Kasumi-1 (cell line): Measurements from ENCODE around the gene COL2A1.

Experiments used
- DNase-seq, 2 experiments: peaks; one replicate each; lab custom pipeline; 2025; lab: John Stamatoyannopoulos, UW

The COL2A1 gene

GRCh38 chr12:47944685-47945340, 59.5 kb downstream of the COL2A1 start:
- DNase-seq: no peak

- DNase-seq: no peak
Measured at GRCh38 chr12:47943623-47944340, 60.5 kb downstream of the COL2A1 start.

GRCh38 chr12:47942614-47943225, 61.6 kb downstream of the COL2A1 start:
- DNase-seq: no peak

GRCh38 chr12:47941871-47942613, 62.2 kb downstream of the COL2A1 start:
- no peak for DNase-seq

- no peak for DNase-seq
Measured at GRCh38 chr12:47941475-47941780, 62.8 kb downstream of the COL2A1 start.

- DNase-seq: no peak
Measured at GRCh38 chr12:47940773-47941474, 63.4 kb downstream of the COL2A1 start.

GRCh38 chr12:47939009-47939601, 65.2 kb downstream of the COL2A1 start:
- DNase-seq: no peak

GRCh38 chr12:47938594-47938993, 65.7 kb downstream of the COL2A1 start:
- DNase-seq: no peak

GRCh38 chr12:47938093-47938492, 66.2 kb downstream of the COL2A1 start:
- no peak for DNase-seq

- DNase-seq: no peak
Measured at GRCh38 chr12:47935184-47935583, 69.1 kb downstream of the COL2A1 start.

GRCh38 chr12:47931187-47931586, 73.1 kb downstream of the COL2A1 start:
- no peak for DNase-seq

GRCh38 chr12:47930634-47931033, 73.6 kb downstream of the COL2A1 start:
- no peak for DNase-seq

- no peak for DNase-seq
Measured at GRCh38 chr12:47927346-47927745, 76.9 kb downstream of the COL2A1 start.
